Endothelial cell of umbilical vein (primary cell): Measurements from ENCODE around the gene TMEM30B.

Source experiments
- CTCF ChIP-seq, 2 donors: IDR thresholded peaks; 1 replicate in 1 of 2; 2 replicates in 1 of 2; pipeline ENCODE4 v1.5.1; 2011; ENCODE audit warnings: low read length in 2 of 2, mild to moderate bottlenecking in 2 of 2, moderate library complexity in 2 of 2, control low read depth in 1 of 2, inconsistent platforms in 1 of 2, low read depth in 1 of 2; ENCODE audit not compliant: insufficient read depth in 1 of 2; ENCODE audit errors: extremely low read depth in 1 of 2
- MYC ChIP-seq: IDR thresholded peaks from one replicate; pipeline ENCODE4 v1.6.1; 2011; ENCODE audit warnings: mild to moderate bottlenecking, low read depth, low read length
- POLR2A ChIP-seq: IDR thresholded peaks from 2 replicates; pipeline ENCODE4 v1.6.1; 2012; ENCODE audit warnings: low read depth, mild to moderate bottlenecking, control low read depth, low read length
- POLR2AphosphoS5 ChIP-seq: IDR thresholded peaks from 2 replicates; pipeline ENCODE4 v1.6.1; 2012; ENCODE audit warnings: low read depth, mild to moderate bottlenecking, control low read depth, low read length, moderate library complexity; ENCODE audit not compliant: insufficient read depth

- TF ChIP-seq CTCF (IDR thresholded peaks at IDR 0.05; ENCODE audit: extremely low read depth in 1 of 2, insufficient read depth in 1 of 2, low read depth in 1 of 2, low read length in 2 of 2), result no peak
- TF ChIP-seq POLR2AphosphoS5, result no peak
- no peak for TF ChIP-seq MYC
- no peak for TF ChIP-seq POLR2A
Measured at GRCh38 chr14:61329478-61330051, 48.4 kb upstream of the TMEM30B start.
